Activated B cell treated with CpG ODN at 0.5 μM for 24 hours (primary cell): Measurements from ENCODE around the gene ARID5A. TPM values are rescaled to one million over a fixed set of nuclear protein-coding genes. Genes with fewer than 3 reads are reported as not detected.

Experiments
- ATAC-seq: fragments of 200-7000 bp; cut with Tn5 transposase; one replicate; pipeline ENCODE4 v1.10.0; 2021; ENCODE audit warnings: low read depth, mild to moderate bottlenecking, moderate library complexity
- CTCF ChIA-PET: fragments of 350-600 bp; sonication (Branson Sonifier 250); formaldehyde crosslinking; loops from one replicate; lab custom pipeline; 2021; ENCODE audit warnings: antibody characterized with exemption; lab: Charles Lee
- POLR2A ChIA-PET: fragments of 350-600 bp; sonication (Branson Sonifier 250); formaldehyde crosslinking; loops from one replicate; lab custom pipeline; 2021; ENCODE audit warnings: antibody characterized with exemption; lab: Charles Lee
- DNase-seq: peaks from one replicate; pipeline ENCODE4 v3.0.0; 2022
- H3K27ac Mint-ChIP-seq: one replicate; pipeline ENCODE4 v1.8.0; 2020; ENCODE audit warnings: mixed read lengths
- H3K27me3 Mint-ChIP-seq: one replicate; pipeline ENCODE4 v1.8.0; 2021; ENCODE audit warnings: mixed read lengths
- H3K36me3 Mint-ChIP-seq: one replicate; pipeline ENCODE4 v1.8.0; 2021; ENCODE audit warnings: low read depth, mixed read lengths
- H3K4me1 Mint-ChIP-seq: one replicate; pipeline ENCODE4 v1.8.0; 2021; ENCODE audit warnings: mixed read lengths
- H3K4me3 Mint-ChIP-seq: one replicate; pipeline ENCODE4 v1.8.0; 2020; ENCODE audit warnings: mild to moderate bottlenecking, mixed read lengths
- H3K9me3 Mint-ChIP-seq: one replicate; pipeline ENCODE4 v1.8.0; 2020; ENCODE audit warnings: mixed read lengths
- intact Hi-C: fragments of 100-400 bp; cut with micrococcal nuclease; formaldehyde crosslinking; loops from one replicate; pipeline ENCODE4 v1.15.1; 2024
- total RNA-seq: library from RNA; stranded (reverse); gene quantifications from 2 replicates; pipeline ENCODE4 v1.2.3, GENCODE V29; 2022
- TF ChIP-seq, protein P1 (sequence below): fragments of 200-600 bp; IDR thresholded peaks from one replicate; pipeline ENCODE4 v1.8.0; 2022; ENCODE audit warnings: antibody characterized with exemption, mild to moderate bottlenecking

ARID5A gene
- total RNA-seq, 1 donor from 2014 or later, result 83.5 TPM

DNA sequence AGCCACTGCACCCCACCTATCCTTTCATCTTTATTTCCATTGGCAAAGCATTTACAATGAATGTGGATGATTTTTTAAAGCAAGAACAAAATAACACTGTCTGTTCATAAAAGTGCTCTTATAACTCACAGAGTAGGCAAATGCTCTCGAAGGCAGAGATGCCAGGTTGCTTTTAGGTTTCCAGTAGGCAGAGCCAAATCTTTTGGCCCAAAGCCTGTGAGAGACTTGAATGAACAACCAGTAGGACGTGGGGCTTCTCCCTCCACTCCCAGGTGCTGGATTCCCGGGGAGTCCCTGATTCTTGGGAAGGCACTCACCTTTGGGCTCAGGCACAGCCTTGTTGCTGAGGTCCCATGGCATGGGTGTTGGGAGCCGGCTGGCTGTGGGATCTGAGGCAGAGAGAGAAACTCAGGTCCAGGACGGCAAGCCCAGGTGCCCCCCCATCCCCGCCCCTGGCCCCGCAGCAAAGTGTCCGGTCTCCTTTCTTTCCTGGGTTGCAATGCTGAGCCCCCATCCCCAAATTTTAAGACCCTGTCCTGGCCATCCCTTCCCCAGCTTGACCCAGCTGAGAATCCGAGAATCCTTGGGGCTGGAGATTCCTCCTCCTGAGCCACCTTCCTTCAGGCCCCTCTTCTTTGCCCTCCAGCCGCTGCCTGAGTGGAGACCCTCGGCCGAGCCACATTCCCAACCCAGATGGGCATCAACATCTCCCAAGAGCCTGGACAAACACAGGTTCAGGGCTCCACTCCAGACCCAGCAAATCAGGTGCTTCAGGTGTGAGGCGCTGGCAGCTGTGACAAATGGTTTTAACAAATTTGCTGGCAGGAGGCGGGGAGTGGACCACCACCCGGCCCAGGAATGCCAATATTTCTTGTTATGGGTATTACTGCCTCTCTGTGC lies 37.2 kb upstream of the ARID5A start:
- Mint-ChIP-seq H3K4me3 (no peak overlapping the region), H3K27ac (no peak overlapping the region), H3K4me1 (peaks cover 17% of the 10 kb centered on the region), H3K27me3 (peaks cover 4% of the 10 kb centered on the region), H3K9me3 (peaks cover 12% of the 10 kb centered on the region), H3K36me3 (peaks cover 2% of the 10 kb centered on the region)
- TF ChIP-seq, protein P1, sequence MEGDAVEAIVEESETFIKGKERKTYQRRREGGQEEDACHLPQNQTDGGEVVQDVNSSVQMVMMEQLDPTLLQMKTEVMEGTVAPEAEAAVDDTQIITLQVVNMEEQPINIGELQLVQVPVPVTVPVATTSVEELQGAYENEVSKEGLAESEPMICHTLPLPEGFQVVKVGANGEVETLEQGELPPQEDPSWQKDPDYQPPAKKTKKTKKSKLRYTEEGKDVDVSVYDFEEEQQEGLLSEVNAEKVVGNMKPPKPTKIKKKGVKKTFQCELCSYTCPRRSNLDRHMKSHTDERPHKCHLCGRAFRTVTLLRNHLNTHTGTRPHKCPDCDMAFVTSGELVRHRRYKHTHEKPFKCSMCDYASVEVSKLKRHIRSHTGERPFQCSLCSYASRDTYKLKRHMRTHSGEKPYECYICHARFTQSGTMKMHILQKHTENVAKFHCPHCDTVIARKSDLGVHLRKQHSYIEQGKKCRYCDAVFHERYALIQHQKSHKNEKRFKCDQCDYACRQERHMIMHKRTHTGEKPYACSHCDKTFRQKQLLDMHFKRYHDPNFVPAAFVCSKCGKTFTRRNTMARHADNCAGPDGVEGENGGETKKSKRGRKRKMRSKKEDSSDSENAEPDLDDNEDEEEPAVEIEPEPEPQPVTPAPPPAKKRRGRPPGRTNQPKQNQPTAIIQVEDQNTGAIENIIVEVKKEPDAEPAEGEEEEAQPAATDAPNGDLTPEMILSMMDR, result no peak
- ChIA-PET POLR2A (no interaction called here), CTCF (no interaction called here)
- intact Hi-C loops, result no loop called here
- no peak for DNase-seq
- ATAC-seq, result no peak

DNA sequence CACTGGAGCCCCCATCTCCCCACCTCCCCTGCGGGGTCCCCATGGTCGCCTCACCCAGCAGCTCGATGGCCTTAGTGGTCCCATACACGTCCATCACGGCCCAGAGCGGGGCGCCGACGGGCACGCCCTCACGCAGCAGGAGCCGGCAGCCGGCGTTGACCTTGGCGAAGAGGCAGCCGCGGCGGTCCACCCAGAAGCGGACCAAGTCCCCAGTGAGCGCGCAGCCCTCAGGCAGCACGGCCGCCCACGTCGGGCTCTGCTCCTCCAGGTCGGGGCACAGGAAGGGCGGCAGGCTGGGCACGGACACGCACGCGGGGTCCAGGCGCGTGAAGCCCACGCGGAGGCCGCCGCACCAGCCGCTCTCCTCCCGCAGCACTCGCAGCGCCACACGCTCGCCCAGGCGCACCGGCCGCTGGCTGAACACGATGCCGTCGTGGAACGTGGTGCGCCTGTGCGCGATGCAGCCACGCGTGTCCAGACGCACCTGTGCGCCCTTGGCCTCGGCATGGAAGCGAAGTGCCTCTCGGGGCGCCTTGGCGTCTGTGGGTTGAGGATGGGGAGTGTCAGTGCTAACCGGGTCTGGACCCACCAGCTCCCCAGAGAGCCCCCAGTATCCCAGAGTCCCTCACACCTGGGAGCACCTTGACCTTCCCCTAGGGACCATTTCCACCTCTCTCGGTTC lies 36.0 kb upstream of the ARID5A start:
- Mint-ChIP-seq H3K4me3 (no peak overlapping the region), H3K4me1 (peaks cover 23% of the 10 kb centered on the region), H3K36me3 (no peaks in the 10 kb centered on the region), H3K27ac (no peak overlapping the region), H3K27me3 (peaks cover 4% of the 10 kb centered on the region), H3K9me3 (peaks cover 5% of the 10 kb centered on the region)
- DNase-seq (no peak), ATAC-seq (no peak)
- CTCF ChIA-PET, result no interaction called here
- TF ChIP-seq, protein P1, result no peak
- intact Hi-C loops, result loop anchor here (10.0 kb wide), 1 partner anchor 476 kb away; no protein-coding TSS in a partner anchor
- POLR2A ChIA-PET, result no interaction called here

DNA sequence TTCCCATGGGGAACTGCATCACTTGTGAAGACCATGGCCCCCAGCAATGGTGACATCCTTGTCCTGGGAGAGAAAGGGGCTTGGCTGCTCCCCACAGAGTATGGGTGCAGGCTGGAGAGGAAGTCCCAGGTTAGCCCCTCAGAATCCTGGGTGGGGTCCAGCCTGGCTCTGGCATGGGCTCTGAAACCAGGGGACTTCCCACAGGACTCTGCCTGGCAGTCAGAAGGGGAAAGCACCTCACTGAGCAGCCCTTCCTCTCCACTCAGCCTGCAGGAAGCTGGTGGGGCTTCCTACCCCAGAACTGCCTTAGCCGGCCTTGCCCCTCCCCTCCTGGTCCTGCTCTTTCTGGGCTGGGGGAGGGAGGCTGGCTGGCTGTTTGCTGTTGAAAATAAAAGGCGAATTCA lies 35.1 kb upstream of the ARID5A start:
- peaks cover 23% of the 10 kb centered on the region for H3K4me1 Mint-ChIP-seq
- intact Hi-C loops, result loop anchor here (10.0 kb wide), 1 partner anchor 477 kb away; no protein-coding TSS in a partner anchor
- TF ChIP-seq, protein P1, result no peak
- H3K27me3 Mint-ChIP-seq, result peaks cover 4% of the 10 kb centered on the region
- POLR2A ChIA-PET, result no interaction called here
- no peaks in the 10 kb centered on the region for H3K9me3 Mint-ChIP-seq
- DNase-seq, result no peak
- H3K4me3 Mint-ChIP-seq, result no peak overlapping the region
- ATAC-seq, result peak; percentile 76
- no peaks in the 10 kb centered on the region for H3K36me3 Mint-ChIP-seq
- CTCF ChIA-PET, result no interaction called here
- no peak overlapping the region for H3K27ac Mint-ChIP-seq

DNA sequence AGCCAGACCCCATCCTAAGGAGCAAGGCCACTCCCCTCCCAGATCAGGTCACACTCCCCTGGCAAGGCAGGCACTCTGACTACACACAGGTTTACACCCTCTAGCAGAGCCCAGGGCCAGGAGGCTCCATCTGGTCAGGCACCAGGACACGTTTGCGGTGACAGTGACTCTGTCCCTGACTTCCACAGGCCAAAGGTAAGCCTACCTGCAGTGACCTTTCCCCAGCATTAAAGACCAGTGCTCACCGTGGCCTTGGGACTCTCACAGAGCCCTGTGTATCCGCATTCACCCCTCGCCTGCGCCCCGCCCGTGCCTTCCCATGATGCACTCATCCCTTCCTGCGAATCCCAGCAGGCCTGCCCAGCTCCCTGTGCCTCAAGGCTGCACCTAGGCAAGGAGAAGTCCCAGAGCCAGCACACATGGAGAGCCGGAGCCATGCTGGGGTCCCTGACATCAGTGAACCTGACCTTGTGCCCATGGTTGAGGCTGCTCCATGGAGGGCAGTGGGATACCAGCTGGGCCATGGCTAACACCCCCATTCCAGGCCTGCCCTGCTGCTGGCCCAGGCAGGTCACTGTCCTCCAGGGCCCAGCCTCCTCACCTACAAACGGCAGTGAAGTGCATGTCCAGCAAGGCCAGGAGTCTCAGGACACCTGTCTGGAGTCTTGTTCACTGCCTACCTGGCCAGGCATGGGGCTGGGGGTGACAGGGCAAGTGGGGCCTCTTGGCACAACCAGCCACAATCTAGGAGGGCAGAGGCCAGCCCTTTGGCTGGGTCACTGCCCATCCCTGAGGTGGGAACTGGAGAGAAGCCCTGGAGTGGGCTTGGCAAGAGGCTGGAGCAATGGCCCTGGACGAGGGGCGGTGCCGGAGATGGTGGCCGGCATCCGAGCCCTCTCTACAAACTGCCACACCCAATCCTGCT lies 34.4 kb upstream of the ARID5A start:
- Mint-ChIP-seq H3K27me3 (peaks cover 4% of the 10 kb centered on the region), H3K27ac (no peak overlapping the region), H3K9me3 (no peaks in the 10 kb centered on the region), H3K36me3 (no peaks in the 10 kb centered on the region), H3K4me1 (peaks cover 23% of the 10 kb centered on the region), H3K4me3 (no peak overlapping the region)
- ChIA-PET POLR2A (no interaction called here), CTCF (no interaction called here)
- TF ChIP-seq, protein P1, result no peak
- intact Hi-C loops, result loop anchor here (10.0 kb wide), 1 partner anchor 477 kb away; no protein-coding TSS in a partner anchor
- no peak for ATAC-seq
- no peak for DNase-seq
